ENCODE measurements around the gene COX5A.
A peak's percentile ranks its signal among the peaks of the same experiment; 100 is the strongest.
"Not testable (repeated sequence)": the region's sequence is repeated elsewhere in the genome, so short reads cannot be mapped to it uniquely, and the experiment has no call there.

COX5A gene

DNA sequence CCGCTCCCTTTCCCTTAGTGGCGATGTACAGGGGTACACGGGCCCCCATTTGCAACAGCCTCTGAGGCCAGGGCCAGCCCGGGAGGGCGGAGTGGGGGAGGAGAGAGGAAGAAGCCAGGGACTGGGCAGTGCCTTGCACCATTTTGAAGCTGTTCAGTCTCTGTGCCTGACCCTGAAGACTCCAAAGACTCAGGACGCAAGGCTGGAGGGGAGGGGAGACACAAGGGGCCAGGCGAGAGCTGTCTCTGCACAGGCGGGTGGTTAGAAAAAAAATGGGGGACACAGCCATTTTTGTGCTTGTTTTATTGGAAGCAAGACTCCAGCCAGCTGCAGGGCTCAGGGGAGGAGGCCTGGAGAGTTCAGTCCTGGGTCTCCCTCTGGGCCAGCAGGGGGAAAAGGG lies 17.1 kb upstream of the COX5A start:
- DNase-seq = no peak

DNA sequence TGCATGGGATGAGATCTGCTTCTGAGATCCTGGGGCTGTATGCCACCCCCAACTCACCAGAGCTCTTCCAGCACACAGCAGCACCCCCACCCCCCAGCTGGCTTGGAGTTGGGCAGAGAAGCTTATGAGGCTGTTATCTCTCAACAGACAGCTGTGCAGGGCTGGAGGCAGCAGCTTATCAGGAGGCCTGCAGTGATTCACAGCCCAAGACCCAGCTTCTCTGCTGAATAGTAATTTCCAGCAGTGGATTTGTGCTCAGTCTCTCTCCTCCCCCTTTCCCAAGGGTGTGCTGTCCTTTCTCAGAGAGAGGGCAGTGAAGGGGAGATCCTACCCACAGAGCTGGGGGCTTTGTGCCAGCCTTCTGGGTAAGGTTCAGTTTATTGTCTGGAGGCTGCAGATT lies 16.6 kb upstream of the COX5A start:
- no peak for DNase-seq

DNA sequence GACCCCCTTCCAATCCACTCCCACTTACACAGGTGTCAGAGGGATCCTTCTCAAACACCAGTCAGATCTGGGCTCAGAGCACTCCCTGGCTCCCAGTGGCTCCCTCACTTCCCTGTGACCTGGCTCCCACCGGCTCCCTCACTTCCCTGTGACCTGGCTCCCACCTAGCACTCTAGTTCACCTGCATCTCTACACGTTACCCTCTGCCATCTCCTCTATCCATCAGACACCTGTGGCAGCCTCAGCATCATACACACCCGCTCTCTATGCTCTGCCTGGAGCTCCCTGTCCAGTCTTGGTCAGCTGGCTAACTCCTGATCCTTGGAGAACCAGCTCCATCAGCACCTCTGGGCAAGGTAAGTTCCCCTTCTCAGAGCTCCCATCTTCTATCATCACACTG lies 13.1 kb upstream of the COX5A start:
- no peak for DNase-seq

DNA sequence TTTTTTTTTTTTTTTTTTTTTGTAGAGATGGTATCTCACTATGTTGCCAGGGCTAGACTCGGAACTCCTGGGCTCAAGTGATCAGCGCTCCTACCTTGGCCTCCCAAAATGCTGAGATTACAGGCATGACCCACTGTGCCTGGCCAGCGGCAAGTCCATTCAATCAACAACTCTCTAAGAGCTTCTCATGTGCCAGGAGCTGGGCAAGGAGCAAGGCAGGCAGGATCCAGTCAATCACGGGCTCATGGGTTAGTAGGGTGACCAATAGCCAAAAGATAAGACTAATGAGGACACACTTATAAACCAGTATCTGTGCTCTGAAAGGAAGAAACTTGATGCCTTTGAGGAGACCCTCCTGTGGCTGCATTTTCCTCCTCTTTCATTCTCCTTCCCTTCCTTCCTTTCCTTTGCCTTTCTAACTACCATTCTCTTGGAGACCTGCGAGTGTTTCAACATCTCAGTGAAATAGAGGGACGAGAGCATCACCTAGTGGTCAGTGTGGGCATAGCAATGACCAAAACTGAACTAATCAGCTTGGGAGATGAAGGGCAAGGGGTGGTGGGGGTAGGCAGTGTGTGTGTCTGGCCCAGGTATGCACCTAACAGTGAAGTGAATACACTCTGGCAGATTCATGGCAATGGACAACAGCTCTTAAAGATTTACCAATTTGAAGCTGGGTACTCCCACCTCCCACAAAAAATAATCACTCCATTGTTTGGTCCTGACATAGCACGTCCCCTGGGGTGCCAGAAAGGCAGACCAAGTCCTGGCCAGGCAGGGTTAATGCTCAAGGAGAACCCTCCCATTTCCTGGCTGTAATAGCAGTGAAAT lies 12.4 kb upstream of the COX5A start:
- peak; percentile 27 for DNase-seq

DNA sequence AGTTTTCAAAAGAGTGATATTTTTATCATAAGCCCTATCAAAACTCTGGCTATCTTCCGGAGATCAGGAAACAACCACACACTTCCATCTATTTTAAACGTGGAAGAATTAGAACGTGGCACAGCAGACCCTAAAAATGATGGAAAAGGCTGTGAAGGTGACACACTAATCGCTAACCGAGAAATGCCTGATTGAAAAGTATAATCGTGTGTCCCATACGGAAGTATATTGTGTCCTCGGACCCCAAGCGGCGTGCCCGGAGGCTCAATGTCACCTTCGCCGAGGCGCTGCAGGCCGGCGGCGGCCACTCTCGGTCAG lies 642 bp downstream of the COX5A start:
- DNase-seq = no peak

DNA sequence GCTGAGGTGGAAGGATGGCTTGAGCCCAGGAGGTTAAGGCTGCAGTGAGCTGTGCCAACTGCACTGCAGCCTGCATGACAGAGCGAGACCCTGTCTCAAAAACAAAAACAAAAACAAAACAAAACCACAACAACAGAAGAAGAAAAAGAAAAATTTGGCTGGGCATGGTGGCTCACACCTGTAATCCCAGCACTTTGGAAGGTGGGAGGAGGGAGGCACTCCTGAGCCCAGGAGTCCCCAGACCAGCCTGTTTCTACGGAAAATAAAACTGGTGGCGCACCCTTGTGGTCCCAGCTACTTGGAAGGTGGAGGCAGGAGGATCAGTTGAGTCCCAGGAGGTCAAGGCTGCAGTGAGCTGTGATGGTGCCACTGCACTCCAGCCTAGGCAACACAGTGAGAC lies 2.7 kb downstream of the COX5A start:
- DNase-seq = not testable (repeated sequence)

DNA sequence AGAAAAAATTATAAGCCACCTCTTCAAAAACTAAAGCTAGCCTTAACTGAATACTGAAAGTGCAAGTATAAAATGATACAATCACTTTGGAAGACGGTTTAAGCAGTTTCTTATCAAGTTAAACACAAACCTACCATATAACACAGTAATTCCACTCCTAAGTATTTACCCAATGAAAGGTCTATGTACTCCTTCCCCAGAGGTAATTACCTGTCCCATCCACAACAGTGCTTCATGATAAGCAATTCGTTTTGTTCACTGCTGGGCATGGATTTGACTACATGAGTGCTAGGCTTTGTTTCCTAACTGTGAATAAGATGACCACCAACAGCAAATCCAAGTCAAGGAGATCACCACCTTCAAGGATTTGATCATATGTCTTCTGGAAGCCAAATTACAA lies 4.3 kb downstream of the COX5A start:
- DNase-seq = no peak

DNA sequence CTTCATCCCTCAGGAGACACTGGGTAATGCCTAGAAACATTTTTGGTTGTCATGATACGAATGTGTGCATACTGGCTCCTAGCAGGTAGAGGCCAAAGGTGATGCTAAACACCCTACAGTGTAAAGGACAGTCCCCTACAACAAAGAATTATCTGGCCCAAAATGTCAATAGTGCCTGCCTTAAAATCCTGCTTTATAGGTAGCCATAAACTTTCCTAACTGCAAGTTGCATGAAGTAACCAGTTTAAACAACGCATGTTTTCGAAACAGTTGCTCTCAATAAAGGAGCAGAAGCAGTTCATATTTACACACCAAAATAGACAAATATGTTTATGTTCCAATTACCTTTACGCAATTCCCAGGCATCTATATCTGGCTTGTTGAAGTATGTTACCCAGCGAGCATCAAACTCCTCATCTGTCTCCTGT lies 9.1 kb downstream of the COX5A start:
- DNase-seq = no peak

DNA sequence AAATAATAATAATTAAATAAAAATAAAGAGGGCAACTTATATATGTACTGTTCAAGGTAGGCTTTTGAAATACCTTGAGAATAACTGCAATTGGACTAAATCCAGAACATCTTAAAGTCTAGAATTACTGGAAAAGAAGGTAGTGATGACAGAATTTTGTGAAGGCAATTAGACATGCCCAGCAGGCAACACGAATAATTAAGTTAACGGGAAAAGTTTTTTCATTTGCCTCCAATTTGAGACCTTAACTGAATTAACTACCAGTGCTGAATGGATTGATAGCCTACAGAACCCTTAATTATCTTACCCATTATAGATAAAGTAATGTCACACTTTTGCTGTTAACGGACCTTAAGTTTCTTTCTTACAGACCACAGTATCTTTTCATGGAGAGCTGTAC lies 13.3 kb downstream of the COX5A start:
- no peak for DNase-seq

DNA sequence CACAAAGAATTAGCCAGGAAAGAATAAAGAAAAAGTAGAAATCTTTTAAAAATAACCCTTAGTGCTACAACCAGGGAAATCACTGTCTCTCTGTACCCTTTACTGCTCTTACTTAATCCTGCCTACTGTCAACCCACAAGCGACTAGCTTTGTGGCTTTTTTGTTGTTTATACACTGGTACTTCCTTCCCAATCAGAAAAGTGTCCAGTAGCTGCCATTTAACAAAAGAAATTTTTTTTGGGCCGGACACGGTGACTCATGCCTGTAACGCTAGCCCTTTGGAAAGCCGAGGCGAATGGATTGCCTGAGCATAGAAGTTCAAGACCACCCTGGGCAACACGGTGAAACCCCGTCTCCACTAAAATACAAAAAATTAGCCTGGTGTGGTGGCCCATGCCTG lies 17.4 kb downstream of the COX5A start:
- no peak for DNase-seq

DNA sequence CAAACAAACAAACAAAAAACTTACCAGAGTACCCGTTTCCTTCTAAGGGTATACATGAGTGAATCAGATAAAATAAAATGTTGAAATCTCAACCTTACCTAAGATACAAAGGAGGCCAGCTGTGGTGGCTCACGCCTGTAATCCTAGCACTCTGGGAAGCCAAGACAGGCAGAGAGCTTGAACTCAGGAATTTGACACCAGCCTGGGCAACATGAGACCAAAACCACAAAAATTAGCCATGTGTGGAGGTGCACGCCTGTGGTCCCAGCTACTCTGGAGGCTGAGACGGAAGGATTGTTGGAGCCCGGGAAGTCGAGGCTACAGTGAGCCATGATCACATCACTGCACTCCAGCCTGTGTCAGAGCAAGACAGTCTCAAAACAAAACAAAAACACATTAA lies 20.2 kb downstream of the COX5A start:
- no peak for DNase-seq

DNA sequence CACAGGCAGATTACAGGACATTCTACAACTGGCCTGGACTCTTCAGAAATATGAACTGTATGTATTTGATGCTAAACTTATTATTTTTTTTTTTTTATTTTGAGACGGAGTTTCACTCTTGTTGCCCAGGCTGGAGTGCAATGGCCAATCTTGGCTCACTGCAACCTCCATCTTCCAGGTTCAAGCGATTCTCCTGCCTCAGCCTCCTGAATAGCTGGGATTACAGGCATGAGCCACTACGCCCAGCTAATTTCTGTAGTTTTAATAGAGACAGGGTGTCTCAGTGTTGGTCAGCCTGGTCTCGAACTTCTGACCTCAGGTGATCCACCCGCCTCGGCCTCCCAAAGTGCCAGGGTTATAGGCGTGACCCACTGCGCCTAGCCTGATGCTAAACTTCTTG lies 24.1 kb downstream of the COX5A start:
- not testable (repeated sequence) for DNase-seq

DNA sequence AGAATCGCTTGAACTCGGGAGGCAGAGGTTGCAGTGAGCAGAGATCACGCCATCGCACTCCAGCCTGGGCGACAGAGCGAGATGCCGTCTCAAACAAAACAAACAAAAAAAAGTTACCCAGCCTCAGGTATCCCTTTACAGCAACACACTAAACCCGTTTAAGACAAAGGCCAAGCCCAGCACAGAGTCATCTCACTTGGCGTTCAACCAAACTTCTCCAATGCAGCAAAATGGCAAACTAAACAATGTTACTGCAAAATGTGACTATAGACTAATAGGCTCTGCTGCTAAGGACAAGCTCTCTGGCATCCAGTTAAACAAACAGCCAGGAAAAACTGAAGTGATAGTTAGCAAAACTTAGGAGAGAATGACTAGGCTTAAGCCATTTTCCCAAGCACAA lies 24.8 kb downstream of the COX5A start:
- no peak for DNase-seq

DNA sequence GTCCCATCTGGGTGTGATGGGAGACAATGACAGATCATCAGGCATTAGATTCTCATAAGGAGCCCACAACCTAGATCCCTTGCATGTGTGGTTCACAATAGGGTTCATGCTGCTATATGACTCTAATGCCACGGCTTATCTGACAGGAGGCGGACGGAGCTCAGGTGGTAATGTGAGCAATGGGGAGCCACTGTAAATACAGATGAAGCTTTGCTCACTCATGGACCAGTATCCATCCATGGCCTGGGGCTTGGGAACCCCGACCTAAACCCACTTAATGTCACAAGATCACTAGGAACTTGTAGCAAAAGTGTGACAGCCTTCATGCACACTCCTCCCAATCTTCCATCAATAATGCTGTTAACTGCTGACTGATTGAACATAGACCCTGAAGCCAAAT lies 29.2 kb downstream of the COX5A start:
- no peak for DNase-seq

DNA sequence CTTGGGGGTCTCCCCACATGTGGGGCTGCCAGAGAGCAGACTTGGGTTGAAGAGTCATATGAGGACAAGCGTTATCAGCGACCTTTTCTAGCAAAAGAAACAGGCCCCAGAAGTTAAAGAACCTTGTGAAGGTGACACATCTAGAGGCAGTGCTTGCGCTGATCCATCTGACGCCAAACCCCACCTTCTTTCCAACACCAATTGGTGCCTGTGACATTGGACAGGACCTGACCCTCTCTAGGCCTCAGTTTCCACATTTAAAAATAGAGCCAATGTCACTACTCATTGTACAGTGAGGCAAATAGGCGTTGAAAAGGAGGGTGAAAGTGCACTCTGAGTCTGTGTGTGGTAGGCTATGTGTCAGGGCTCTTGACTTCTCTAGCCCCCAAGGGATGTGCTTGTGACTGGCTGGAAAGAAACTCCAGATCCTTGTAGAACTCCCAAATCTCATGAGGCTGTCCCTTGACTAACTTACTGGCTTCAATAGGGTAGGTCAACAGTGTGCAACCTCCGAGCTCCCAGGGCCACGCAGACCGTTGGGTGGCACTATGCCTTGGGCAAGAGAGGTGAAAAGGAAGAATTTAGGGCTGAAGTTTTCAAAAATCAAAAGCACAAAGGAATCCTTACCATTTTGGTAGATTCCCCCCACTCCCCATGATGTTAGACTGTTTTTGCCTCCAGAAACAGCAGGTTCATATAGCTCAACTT lies 30.6 kb downstream of the COX5A start:
- DNase-seq = no peak

DNA sequence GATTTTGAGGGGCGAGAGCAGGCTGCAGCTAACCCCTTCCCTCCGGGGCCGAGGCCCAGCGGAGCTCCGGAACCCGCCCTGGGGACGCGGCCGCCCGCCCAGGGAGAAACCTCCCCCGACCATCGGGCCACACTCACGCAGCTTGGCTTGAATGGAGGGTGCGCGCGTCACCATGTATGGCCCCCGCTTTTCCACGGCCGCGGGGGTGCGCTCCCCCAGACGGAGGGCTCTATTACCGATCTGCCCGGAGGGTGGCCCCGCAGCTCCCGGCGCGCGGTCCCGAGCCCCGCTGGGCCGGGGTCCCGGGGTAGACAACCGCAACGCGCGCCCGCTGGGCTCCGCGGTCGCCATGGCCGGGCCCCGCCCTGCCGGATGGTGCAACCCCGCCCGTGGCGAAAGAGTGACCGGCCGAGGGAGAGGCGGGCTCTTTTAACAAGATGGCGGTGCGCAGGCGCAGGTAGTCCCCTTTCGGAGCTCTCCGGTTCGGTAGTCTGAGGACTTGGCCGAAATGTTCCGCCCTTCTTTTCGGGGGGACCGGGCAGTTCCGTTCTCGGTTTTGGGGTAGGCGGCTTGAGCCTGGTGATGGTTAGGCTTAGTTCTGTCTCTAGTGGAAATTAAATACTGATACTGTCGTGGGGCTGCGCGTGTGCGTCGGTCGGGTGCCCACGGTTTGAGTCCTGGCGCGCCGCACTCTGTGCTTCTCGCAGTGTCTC lies 31.3 kb downstream of the COX5A start, which contains the start of gene FAM219B:
Gene FAM219B (minus strand): TSS at position 402 of the 713 bp plus-strand sequence. CDS start 51 bp downstream, at position 351.
- peak; percentile 75 for DNase-seq

DNA sequence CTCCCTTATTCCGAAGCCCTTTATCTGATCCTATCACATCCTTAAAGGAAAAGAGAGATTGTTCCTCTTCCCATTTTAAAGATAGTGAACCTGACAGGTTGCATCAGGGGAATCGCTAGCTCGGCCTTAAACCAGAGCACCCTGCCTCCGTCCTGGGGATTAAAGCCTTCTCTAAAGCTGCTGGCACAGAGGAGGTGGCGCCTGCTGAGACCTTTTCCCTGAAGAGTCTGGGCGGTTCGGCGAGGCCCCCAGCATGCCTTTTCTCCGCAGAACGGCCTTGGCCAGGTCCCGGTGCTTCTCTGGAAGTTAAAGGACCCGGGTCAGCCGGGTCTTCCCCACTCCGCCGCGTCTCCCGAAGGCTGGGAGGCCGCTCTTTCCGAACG lies 31.8 kb downstream of the COX5A start:
- no peak for DNase-seq

DNA sequence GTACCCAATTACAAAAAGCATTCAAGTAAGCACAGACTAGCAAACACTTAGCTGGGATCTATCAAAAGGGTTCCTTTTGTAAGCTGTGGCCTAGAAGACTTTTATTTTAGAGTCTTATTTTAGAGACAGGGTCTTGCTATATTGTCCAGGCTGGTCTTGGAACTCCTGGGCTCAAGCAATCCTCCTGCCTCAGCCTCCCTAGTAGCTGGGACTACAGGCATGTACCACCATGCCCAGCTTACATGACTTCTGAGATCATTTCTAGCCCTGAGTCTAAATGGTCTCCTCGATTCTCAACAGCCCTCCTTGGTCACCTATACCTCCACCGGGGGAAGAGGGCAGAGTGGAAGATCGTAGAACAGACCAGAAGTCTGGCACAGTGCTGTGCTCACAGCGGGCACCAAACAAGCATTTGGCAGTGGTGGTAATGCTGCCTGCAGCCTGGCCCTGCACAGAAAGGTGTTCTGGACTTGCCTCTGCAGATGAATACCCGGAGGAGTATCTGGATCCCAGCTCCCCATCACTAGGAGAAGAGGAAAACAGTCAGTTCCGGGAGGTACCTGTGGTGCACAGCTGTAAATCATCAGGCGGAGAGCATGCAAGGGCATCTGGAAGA lies 33.6 kb downstream of the COX5A start:
- DNase-seq = no peak

DNA sequence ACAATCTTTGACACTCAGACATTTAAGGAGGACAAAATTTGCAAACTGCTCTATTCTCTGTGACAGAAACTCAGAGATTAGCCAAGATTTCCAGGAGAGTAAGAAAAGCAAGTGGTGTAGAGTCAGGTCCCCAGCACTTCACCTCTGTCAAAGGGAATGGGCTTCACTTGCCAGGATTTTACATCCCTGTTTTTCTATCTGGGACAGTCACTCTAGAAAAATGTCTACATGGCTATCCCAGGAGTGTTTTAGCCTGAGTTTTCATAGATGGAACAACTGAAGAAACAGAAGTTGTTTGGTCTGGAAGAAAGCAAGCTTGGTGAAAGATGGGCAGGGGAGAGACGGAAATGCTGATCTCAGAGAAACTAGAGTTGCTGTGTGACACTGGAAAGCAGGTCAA lies 34.2 kb downstream of the COX5A start:
- DNase-seq = no peak

DNA sequence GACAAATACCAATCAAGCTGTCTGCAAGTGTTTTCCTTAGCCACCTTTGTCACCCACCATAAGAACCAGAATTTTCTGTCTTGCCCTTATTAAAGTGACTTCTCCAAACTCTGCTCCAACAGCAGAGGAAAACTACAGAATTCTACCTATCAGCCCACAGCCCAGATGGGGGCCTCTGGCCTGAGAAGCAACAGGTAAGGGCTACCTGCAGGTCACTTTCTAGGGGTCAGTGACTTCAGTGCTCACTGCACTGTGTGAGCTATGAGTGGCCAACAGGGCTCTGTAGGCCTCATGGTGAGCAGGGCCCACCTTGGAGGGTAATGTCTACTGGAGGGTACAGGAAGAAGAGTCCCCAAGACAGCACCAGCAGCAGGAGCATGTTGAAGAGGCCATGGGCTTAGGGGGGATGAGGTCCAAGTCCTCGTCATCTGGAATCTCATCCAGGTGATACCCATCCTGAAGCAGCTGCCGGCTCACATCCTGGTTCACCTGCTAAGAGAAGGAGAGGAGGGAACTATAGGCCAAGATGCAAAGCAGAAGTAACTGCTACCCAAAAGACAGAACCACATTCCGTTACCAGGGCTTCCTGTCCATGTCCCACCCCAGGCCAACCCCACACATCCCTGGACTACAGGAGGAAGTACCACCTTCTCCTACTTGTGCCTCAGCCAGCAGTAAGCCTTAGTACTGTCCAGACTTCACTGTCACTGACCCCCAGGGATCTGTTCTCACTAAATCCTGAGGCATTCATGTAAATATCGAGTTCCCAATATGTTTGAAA lies 35.4 kb downstream of the COX5A start:
- DNase-seq = no peak

DNA sequence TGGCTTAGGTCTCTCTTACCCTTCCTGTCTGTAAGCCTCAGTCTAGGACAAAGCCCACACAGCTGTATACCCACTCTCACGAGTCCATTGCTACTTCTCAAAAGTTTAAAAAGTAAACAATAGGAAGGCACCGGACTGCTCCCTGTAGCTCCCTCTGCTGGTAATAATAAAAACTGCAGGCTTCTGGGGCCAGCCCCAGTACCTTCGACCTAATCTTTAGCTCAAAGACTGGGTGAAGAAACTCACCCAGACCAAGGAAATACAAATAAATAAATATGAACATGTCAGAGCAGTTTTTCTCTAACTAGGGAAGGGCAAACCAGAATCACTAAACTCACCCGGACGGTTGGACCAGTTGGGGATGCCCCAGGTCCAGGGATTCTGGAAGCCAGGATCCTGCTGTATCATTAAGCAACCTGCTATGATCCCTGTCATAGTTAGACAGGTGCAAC lies 36.2 kb downstream of the COX5A start:
- no peak for DNase-seq

DNA sequence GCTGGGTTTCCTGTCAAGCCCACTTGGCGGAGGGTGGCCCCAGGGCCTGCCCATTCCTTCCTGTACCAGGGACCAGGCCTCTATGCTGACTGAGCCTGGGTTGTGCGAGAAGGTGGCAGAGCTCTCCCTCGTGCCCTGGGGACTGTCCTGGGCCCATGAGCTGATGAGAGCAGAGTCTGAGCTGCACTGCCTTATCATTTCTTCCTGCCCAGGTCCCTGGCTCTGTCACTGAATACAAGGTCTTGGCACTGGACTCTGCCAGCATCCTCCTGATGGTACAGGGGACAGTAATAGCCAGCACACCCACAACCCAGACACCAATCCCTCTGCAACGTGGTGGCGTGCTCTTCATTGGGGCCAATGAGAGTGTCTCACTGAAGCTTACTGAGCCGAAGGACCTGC lies 40.6 kb downstream of the COX5A start:
- DNase-seq = no peak

DNA sequence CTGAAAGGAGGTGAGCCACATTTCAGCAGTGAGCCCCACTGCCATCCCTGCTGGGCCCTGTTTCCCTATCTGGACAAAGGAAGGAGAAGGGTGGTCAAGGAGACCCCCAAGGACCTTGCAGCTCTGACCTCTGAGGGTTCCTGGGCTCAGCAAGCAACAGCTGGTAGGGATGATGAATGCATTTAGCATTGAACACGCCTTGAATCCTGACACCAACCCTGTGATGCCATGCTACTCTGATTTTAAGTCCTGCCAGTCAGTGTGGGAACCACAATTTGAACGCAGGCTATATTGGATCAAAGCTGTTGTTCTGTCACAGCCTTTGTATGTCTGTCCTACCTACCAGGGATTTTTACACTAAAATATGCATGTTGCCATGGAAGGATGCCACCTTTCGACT lies 41.6 kb downstream of the COX5A start:
- no peak for DNase-seq

Measured in NCI-H2171 (cell line).